Gastroesophageal sphincter (tissue), 3 donors: ENCODE data around the gene MTNR1A.

Experiments used
- CTCF ChIP-seq, 4 experiments: fragments of 200-600 bp in 2 of 4; fragments of 450-650 bp in 2 of 4; sonication (generic) in 1 of 4; IDR thresholded peaks; one replicate each; pipeline ENCODE4 v1.5.1; 2017 to 2019; ENCODE audit warnings: antibody characterized with exemption in 4 of 4, mild to moderate bottlenecking in 2 of 4, moderate library complexity in 2 of 4
- EP300 ChIP-seq: sonication (generic); formaldehyde crosslinking; IDR thresholded peaks from one replicate; pipeline ENCODE4 v1.6.1; 2017; ENCODE audit warnings: antibody characterized with exemption, mild to moderate bottlenecking

- no peak for TF ChIP-seq CTCF (IDR thresholded peaks at IDR 0.05)
- TF ChIP-seq EP300: no peak
Observed at GRCh38 chr4:186586205-186586604, 30.8 kb upstream of the MTNR1A start.
